CD4-positive, alpha-beta T cell treated with Interleukin-4 for 4 hours (primary cell): ENCODE data around the gene CHRNA1.

Source experiments
- DNase-seq: peaks from one replicate; pipeline ENCODE4 v3.0.0-alpha.2; 2020

Gene CHRNA1

DNA sequence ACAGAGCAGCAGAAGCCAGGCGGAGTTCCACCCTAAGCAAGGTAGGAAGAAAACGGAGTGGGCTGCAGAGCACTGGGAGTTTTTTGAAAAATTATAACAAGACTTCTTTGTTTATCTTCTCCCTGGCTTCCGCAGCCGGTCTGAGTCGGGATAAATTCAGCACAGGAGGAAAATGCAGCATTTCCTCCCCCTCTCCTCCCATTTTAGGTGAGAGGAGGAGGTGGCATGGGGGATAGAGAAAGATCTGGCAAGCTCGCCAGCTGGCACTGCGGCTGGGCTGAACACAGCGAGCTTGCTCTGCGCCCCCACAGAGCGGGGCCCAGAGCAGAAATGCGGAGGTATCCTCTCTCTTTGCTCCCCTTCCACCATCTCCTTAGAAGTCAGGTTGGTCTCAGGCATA lies 17.7 kb upstream of the CHRNA1 start:
- no peak for DNase-seq

DNA sequence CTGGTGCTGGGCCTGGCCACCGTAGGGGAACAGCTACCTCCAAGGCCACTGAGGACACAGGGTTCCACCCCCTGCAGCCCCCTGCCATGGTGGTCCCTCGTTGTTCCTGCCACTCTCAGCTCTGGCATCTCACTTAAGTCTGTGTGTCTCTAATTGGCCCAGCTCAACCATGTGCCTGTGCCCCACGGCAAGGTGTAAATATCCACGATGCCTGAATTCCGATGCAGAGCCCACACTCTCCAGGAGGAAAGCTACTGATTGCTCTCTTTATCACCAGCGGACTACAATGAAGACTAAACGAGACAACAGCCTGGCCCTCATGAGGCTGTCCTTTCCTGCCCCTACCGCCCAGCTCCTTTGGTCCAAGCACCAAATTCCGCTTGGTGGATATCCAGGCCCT lies 17.0 kb upstream of the CHRNA1 start:
- DNase-seq = no peak

DNA sequence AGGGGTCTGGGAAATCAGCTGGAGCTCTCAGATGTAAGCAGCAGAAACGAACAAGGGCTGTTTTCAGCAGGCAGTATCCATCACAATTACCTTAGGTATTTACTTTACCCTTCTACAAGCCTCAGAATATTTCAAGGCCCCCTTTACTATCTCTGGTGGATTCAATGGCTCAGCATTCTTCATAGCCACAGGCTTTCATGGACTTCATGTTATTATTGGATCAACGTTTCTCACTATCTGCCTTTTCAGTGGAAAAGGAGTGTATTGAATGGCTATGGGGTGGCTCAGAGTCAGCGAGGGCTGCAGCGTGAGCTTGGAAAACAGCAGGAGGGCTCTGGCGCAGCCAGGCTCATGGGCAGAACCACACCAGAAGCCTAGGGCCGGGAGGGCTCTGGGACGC lies 16.6 kb upstream of the CHRNA1 start:
- DNase-seq = no peak

DNA sequence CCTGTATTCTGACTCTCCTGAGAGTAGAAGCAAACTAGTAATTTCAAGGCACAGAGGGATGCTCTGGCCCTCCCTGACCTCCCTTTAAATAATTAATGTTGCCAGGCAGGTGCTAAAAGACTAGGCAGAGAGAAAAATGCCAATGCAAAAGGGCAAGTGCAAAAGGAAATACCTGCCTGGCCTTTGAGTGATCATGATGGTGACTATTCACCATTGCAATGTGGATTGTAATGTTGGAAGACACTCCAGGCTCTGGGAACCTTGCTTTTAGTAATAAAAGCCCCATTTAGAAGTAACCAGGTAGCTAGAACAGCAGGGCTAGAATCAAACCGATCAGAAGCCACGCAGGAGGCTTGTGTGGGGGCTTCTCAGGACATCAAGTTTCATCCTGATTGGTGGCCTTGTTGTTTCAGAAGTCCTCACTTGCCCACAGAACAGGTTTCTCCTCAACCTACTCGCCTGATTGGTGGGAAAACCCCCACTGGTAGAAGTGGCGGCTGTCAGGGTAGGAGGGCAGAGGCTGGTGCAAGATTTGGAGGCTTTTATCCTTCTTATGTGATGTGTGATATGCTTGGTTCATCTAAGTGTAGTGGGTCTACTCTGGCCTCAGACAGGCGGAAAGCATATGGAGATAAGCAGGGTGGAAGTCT lies 16.0 kb upstream of the CHRNA1 start:
- no peak for DNase-seq

DNA sequence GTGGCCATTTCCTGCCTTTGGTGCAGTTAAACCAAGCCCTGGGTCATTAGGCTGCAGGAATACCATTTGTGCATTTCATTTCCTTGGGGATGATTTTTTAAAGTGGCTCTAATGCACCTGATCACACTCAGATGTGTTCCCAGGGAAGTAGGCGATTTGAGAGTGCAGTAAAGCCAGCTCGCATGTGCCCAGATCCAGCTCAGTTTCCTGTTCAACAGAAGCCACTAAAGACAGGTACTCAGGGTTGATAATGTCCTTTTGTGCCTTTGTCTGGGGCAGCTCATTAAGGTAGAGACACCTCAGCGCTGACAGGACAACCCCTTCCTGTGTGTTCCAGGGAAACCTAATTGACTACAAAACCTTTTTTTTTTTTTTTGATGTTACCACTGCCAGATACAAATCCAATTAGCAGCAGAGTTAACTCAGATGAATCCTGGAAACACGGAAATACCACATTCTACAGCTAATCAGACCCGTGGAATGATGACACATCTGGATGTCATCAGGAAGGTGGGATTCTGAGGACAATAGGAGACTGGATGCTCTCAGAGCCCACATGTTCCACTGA lies 15.2 kb upstream of the CHRNA1 start:
- no peak for DNase-seq

DNA sequence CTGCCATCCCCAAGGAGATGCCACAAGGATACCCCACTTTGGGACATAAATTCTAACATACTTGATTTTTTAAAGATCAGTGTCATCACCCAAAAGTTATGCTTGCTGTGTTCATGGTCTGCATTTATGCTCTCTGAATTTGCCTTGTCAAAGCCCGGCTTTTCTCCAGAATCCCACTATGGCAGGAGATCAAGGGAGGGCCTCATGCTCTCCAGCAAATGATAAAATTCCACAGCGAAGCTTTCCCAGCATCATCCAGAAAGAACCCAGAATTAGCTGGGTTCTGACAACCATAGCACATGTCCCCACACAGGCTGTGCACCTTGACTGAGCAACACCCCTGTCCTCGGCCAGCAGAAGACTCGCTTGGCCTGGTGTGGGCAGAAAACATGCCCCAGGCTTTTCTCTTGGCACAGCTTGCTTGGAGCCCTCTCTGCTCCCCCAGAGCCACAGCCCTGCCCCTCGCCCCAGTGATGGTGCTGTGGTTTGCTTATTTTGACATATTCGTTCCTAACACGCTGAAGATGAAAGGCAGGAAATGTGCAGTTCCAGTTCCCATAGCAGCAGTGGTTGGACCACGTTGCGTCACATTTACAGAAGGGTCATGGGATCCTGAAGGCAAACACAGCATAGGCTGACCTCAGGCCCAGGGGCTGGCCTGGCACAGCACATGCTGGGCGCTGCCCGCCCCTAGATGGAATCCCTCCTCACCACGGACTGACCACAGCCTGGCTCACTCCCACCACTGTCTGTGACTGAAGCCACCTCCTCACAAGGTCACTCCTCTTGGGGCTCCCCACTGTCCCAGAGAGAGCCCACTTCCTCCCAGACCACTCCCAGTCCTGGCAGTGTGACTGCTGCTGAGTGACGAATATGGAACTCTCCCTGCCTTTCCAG lies 14.1 kb upstream of the CHRNA1 start:
- peak; percentile 71 for DNase-seq

DNA sequence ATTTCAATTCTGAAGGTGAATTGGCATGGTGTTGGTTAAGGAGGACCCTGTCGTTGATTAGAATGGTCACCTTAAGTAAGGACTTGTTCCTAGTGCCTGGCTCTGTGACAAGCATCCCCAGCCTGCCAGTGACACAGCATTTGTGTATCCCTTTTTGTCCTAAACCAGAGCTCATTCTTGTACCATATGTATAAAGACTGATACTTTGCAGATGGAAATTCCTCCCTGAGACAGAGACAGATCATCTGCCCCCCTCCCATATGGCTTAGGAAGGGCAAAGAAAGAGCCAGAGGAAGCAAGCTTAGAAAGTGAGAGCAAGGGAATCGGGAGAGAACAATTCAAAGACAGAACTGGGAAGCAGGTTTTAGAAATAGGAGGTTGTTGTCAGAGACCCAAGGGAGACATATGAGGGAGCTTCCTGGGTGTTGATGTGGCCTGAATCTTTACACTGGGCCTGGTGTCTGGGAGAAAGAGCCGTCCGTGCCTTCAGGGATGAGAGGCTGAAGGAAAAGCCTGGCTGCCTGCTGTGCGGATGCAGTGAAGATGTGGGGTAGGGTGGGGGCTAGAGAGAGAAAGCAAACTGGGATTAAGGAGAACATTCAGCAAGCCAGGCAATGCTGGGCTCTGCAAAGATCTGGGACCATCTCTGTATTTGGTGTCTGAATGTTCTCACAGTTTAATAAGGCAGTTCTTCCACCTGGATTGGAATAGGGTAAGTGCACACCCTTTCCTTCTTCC lies 13.2 kb upstream of the CHRNA1 start:
- no peak for DNase-seq

DNA sequence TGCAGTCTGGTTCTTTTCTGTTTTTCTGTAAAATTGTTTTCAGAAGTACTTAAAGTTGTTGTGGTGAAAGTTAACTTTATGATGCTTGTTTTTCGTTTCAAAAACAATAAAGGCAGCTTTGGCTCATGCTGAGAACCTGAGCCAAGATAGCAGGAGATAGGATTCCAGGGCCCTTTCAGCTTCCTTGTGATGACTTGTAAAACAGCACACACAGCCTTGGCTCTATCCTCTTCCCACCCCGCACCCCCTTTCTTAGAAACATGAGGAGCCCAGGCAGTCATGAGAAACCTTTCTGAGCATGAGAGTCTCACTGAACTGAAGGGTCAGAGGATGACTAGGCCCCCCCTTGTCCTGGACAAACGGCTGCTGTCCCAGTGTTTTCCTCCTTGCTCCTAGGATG lies 12.4 kb upstream of the CHRNA1 start:
- no peak for DNase-seq

DNA sequence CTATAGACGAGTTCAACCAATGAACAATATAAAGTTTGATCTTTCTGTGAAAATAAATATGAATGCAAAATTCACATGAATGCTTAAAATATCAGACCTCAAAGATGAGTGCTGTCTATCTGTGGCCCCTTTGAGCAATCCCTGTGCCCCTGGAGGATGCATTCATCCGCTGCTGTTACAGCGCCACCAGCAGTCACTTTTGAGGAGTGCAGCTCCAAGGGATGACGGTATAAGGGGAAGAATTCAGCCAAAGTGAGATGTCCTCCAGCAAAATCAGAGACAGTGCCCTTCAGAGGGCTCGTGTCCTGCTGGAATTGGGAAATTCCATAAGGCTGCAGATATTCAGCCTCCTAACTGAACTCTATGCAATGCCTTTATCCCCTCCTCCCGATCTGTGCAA lies 12.0 kb upstream of the CHRNA1 start:
- DNase-seq = no peak

DNA sequence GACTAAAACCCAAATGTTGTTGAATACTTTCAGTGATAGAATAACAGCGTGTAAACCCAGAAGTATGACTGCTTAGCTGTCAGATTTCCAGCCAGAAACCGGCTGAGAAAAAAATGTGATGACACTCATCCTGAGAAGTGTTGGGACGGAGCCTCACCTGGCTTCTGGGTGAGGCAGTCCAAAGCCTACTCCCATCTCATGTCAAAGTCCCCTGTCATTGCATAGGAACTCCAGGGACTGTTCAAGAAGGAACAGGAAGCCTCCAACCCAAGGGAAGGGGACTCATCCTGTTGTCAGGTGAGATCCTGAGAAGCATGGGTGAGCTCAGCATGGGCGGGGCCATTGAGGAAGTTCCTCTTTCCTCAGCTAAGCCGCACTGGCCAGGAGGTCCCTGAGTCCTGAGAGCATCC lies 11.3 kb upstream of the CHRNA1 start:
- no peak for DNase-seq

DNA sequence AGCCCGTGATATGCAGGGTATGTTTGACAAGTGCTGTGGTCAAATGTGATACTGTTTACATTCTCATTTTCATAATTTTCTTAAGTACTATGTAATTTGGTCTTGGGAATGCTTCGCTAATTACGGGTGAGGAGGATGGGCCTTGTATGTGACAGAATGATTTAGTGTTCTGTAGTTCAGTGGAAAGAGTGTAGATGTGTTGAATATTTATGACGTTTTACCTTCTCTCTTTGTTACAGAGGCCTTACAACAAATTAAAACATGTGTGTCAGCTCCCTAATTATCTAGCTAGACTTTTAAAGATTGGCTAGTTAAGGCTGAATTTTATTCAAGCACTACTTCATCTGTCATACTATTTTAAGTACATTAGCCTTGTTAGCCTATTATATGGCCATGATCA lies 10.6 kb upstream of the CHRNA1 start:
- no peak for DNase-seq

DNA sequence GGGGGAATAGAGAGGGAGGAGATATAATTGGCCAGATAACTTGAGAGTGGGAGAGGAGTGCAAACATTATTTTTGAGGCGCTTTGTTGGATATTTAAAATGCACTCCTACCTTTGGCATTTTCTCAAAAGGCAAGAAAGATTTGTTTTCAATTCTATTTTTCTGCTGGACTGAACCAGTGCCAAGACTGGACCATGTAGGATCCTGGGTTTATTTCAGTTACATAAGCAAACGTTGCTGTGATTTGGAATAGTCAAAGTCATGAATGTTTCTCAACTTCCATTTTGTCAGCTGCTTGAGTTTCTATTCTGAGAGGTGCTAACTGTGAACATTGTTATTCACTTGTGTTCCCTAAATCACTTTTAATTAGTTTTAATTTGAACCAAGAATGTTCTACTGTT lies 8.9 kb upstream of the CHRNA1 start:
- DNase-seq = no peak

DNA sequence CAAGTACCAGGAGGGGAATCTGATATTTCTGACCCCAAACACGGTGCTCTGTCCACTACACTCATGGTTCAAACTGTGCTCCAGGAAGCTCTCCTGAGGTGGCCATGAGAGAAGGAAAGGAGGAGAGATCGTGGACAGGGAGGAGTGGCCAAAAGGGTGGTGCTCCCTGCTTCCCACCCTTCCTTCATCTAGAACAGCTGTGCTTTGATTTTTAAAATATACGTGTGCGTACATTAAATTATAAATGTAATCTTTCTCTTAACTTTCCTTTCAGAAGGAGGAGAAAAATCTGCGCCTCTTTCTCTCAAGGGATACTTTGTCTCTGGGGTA lies 8.2 kb upstream of the CHRNA1 start:
- DNase-seq = no peak

DNA sequence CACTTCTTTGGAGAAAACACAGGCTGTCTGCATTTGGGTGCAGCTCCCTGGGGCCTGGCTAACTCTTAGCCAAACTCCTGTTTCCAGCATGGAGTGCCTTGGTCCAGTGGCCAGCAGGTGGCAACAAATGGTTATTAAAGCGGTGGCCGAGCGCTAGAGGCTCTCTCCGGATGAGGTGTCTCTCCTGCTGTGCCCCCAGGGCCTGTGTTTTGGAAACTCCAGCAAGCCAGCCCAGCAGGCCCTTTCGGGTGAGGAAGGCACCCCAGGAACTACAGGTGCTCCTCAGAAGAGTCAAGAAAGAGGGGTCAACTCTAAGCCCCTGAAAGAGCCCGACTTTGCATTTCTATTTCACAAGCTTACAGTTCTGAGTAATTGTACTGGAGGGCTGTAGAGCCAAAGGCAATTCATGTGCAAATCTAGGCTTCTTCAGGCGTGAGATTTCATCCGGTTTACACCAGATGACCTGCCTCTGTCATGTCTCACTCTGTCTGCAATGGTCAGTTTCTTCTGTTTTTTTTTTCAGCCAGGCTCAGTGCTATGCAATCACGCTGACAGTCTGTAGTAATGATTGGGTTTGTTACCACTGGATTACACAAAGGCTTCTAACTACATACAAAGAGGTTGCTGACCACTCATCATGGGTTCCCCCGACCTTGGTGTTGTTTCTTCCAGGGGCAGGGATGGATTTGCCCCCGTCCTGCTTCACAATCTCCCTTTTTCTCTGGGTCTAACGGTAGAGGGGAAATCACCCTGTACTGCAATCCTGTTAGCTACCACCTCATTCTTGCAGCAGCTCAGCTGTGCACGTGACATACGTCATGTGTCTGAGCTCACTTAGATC lies 7.6 kb upstream of the CHRNA1 start:
- no peak for DNase-seq

DNA sequence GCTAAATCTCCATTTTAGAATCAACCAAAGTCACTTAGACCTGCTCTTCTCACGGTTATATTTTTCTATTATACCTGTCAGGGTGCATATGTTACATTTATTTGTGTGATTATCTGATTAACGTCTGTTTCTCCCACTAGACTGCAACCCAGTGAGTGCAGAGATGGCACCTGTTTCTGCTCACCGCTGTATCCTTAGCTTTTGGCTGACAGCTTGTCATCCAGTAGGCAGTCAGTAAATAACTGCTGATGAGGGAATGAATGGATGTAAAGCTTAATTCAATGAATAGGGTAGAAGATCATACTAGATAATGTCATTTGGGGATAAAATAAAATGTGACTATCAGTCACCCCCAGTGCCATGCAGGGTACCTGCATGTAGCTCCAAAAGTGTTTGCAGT lies 6.9 kb upstream of the CHRNA1 start:
- DNase-seq = no peak

DNA sequence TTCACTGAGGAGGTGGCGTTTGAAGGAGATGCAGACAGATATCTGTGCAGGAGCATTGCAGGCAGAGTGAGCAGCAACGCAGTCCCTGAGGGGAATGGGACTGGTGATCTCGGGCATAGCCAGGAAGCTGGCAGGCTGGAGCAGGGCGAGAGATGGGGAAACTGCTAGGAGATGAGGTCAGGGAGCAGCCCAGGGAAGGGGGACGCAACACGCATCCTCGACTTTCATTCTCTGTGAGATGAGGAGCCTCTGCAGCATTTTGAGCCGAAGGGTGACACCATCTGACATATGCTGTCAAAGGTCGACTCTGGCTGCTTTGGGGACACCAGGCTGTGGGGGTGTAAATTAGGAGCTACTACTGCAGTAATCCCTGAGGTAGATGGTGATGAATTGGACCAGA lies 4.3 kb upstream of the CHRNA1 start:
- DNase-seq = no peak

DNA sequence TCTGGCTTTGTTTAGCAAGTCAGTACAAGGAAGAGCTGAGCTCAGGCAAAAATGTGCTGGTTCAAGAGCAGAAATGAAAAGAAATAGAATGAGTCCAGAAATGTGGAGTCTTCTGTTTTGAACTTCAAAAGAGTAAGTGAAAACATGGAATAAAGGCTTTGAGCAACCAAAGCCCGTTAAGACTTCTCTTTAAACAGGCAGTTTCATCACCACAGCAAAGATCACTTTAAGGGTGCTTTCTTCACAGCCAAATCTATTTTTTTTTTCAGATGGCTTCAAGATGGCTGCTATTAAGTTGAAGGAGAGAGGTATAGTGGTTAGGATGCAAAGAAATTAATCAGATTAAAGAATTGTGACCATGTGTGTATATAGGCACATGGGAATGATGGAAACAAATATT lies 2.0 kb upstream of the CHRNA1 start:
- no peak for DNase-seq

DNA sequence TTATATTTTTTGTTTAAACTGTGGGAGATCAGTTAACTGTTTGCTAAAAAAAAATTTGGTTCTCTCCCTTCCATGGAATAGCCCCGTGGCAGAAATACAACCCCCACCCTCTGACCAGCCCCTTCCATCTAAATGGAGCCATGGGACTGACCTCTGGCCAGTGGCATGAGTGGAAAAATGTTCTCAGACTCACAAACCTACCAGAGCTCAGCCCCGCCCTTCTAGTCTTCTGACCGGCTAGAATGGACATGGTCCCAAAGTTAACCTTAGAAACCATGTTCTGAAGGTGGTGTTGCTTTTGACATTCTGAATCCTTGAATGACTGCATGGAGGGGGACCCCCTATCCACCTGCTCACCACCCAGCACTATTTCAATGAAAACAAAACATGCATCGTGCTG lies 1.3 kb upstream of the CHRNA1 start:
- DNase-seq = no peak

DNA sequence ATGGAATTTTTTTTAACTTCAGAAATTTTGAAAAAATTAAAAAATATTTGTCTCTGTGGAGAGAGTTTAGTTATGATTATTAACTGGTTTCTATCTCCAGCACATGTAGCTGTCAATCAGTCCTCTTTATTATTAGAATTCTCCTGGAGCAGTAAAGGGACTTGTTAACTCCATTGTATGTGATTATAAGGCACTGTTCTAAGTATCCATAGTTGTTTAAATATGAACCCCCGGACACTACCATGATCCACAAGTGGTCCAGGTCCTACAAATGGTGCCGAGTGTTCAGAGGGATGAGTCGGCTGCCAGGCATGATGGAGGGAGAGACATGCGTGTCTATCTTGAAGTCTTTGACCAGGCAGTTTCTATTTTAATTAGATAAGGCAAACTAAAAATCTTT lies 492 bp downstream of the CHRNA1 start:
- no peak for DNase-seq

DNA sequence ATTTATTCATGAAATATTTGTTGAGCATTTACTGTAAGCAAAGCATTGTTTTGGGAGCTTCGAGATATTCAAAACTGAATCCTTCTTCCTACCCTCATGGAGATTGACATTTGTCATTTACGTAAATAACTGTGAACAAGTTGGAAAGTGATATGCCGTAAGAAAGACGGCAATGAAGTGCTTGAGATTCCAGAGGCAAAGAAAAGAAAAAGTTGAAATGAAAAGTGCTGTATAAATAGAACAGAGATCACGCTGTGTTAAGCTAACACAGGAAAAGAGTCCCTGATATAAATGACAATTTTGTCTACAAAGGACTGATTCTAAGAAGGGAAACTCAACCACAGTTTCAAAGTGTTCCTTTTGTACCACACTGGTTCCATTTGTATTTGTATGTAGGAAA lies 1.8 kb downstream of the CHRNA1 start:
- DNase-seq = no peak

DNA sequence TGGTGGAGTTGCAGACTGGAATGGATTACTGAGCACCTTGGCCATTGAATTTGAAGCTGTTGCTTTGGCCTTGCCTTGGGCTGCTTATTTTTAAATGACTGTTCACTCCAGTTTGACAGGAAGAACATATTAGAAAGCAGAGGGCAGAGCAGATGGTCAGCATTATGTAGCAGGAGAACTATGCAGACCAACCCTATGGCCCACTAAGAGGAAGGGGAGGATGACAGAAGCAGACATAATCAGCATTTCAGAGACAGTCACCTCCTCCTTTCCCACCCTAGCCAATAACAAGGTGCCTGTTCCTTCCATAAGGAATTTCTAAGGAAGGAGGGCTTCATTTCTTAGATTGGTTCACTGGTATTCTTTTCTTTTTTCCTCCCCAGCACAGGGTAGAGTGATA lies 2.4 kb downstream of the CHRNA1 start:
- no peak for DNase-seq

DNA sequence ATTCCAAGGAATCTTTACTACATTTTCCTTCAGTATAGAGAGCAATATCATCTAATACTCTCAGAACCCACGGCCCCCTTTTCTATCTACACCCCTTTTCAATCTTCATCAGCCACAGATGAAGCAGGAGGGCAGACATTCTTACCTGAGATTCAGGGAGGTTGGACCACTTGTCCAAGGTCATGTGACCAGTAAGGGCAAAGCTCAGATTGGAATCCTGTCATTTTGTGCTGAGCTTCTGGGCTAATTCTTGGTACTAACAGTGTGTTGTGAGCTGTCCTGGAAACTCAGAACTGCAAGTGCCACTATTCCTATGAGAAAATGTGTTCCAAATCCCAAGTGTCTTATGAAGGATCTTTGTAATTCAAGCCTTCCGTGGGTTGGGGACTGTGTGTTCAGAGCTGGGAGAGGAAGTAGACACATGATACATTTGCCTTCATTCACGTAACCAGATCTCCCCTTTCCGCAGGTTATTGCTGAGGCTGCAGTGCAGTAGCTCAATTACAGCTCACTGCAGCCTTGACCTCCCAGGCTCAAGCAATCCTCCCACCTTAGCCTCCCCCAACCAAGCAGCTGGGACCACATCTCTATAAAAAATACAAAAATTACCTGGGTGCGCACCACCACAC lies 3.3 kb downstream of the CHRNA1 start:
- no peak for DNase-seq
